Smooth muscle cell (in vitro differentiated cells): ENCODE data around the gene MBOAT2. TPM values are rescaled to one million over a fixed set of nuclear protein-coding genes. Genes with fewer than 3 reads are reported as not detected.

ENCODE experiments used
- DNase-seq: peaks from one replicate; lab custom pipeline; 2025; ENCODE audit not compliant: unreplicated experiment; lab: John Stamatoyannopoulos, UW
- H2AFZ ChIP-seq: fragments of 200-600 bp; sonication (generic); 2 replicates; pipeline ENCODE4 v1.6.0; 2016; ENCODE audit warnings: antibody characterized with exemption, low read depth, mild to moderate bottlenecking
- H3F3A ChIP-seq: fragments of 200-600 bp; sonication (generic); 2 replicates; pipeline ENCODE4 v1.6.0; 2017; ENCODE audit warnings: antibody characterized with exemption, low read depth
- H3K27ac ChIP-seq: fragments of 200-600 bp; sonication (generic); 2 replicates; pipeline ENCODE4 v1.5.1; 2016; ENCODE audit warnings: low read depth, mild to moderate bottlenecking
- H3K27me3 ChIP-seq: fragments of 200-600 bp; sonication (generic); 2 replicates; pipeline ENCODE4 v1.6.1; 2016; ENCODE audit warnings: low read depth, mild to moderate bottlenecking
- H3K36me3 ChIP-seq: fragments of 200-600 bp; sonication (generic); 2 replicates; pipeline ENCODE4 v1.5.1; 2016; ENCODE audit warnings: low read depth
- H3K4me1 ChIP-seq: fragments of 200-600 bp; sonication (generic); 2 replicates; pipeline ENCODE4 v1.5.1; 2016; ENCODE audit warnings: low read depth
- H3K4me2 ChIP-seq: fragments of 200-600 bp; sonication (generic); 2 replicates; pipeline ENCODE4 v1.6.0; 2016; ENCODE audit warnings: mild to moderate bottlenecking
- H3K4me3 ChIP-seq: fragments of 200-600 bp; sonication (generic); 2 replicates; pipeline ENCODE4 v1.5.1; 2016; ENCODE audit warnings: mild to moderate bottlenecking
- H3K79me2 ChIP-seq: fragments of 200-600 bp; sonication (generic); 2 replicates; pipeline ENCODE4 v1.6.0; 2016; ENCODE audit warnings: low read depth, mild to moderate bottlenecking
- H3K9ac ChIP-seq: fragments of 200-600 bp; sonication (generic); 2 replicates; pipeline ENCODE4 v1.6.0; 2016; ENCODE audit warnings: low read depth
- H3K9me3 ChIP-seq: fragments of 200-600 bp; sonication (generic); replicated peaks from 2 replicates; pipeline ENCODE4 v1.5.1; 2016; ENCODE audit warnings: low read depth
- H4K20me1 ChIP-seq: fragments of 200-600 bp; sonication (generic); 2 replicates; pipeline ENCODE4 v1.6.0; 2016; ENCODE audit warnings: low read depth
- CTCF ChIP-seq: fragments of 200-600 bp; sonication (generic); IDR thresholded peaks from 2 replicates; pipeline ENCODE4 v1.5.1; 2017; ENCODE audit warnings: borderline replicate concordance, mild to moderate bottlenecking, antibody characterized with exemption; ENCODE audit not compliant: insufficient read depth, poor library complexity, severe bottlenecking
- WGBS: methylation state at CpG from one replicate; pipeline ENCODE4 v1.1.7; 2016; ENCODE audit warnings: low lambda C conversion rate; 5-methylcytosine and 5-hydroxymethylcytosine counted together
- polyA plus RNA-seq: library from polyadenylated mRNA; unstranded; fragments of >200 nt; fragmentation: Nextera tagmentation; extraction: Ambion mirVana; gene quantifications from 2 replicates; pipeline ENCODE4 v1.2.1, GENCODE V29; 2016
- total RNA-seq: library from RNA; depleted of rRNA; stranded (reverse); fragments of >200 nt; gene quantifications from 2 replicates; pipeline ENCODE4 v1.2.3, GENCODE V29; 2014

Gene MBOAT2
- total and polyA plus RNA-seq, 2 experiments from 2014 or later, result 24.1 to 32.6 TPM

GRCh38 chr2:9018109-9018508 is 14.6 kb upstream of the MBOAT2 start:
- H3K36me3 ChIP-seq, result no peaks in the 10 kb centered on the region
- WGBS, result 83% methylated on average over 3 of the region's 3 CpGs
- no peaks in the 10 kb centered on the region for H3K79me2 ChIP-seq
- no peaks in the 10 kb centered on the region for H3K4me1 ChIP-seq
- no peak overlapping the region for H3K9ac ChIP-seq
- H3K4me2 ChIP-seq, result no peak overlapping the region
- H3K27me3 ChIP-seq, result no peaks in the 10 kb centered on the region
- H2AFZ ChIP-seq, result no peak overlapping the region
- TF ChIP-seq CTCF, result no peak
- no peaks in the 10 kb centered on the region for H4K20me1 ChIP-seq
- H3K9me3 ChIP-seq, result no peaks in the 10 kb centered on the region
- H3F3A ChIP-seq, result no peaks in the 10 kb centered on the region
- no peak for DNase-seq
- H3K4me3 ChIP-seq, result no peak overlapping the region
- no peak overlapping the region for H3K27ac ChIP-seq

GRCh38 chr2:9017411-9017810 is 13.9 kb upstream of the MBOAT2 start:
- no peak for TF ChIP-seq CTCF
- Histone ChIP-seq H3K9me3 (no peaks in the 10 kb centered on the region), H3K4me3 (no peak overlapping the region), H3K4me1 (no peaks in the 10 kb centered on the region), H4K20me1 (no peaks in the 10 kb centered on the region), H3K9ac (no peak overlapping the region), H2AFZ (no peak overlapping the region), H3K4me2 (no peak overlapping the region), H3K36me3 (no peaks in the 10 kb centered on the region), H3K79me2 (no peaks in the 10 kb centered on the region), H3K27ac (no peak overlapping the region), H3F3A (no peaks in the 10 kb centered on the region), H3K27me3 (no peaks in the 10 kb centered on the region)
- WGBS, result 86% methylated on average over 6 of the region's 6 CpGs
- DNase-seq, result no peak

- 86% methylated on average over 3 of the region's 3 CpGs for WGBS
- DNase-seq, result no peak
These were observed 12.5 kb upstream of the MBOAT2 start for GRCh38 chr2:9015998-9016397.

More at GRCh38 chr2:9015998-9016397, 12.5 kb upstream of the MBOAT2 start:
- no peaks in the 10 kb centered on the region for H4K20me1 ChIP-seq
- no peak for TF ChIP-seq CTCF
- H3K4me3 ChIP-seq, result no peak overlapping the region
- H2AFZ ChIP-seq, result no peak overlapping the region
- H3K79me2 ChIP-seq, result no peaks in the 10 kb centered on the region
- no peaks in the 10 kb centered on the region for H3K27me3 ChIP-seq
- H3K36me3 ChIP-seq, result no peaks in the 10 kb centered on the region
- no peak overlapping the region for H3K4me2 ChIP-seq
- H3K4me1 ChIP-seq, result no peaks in the 10 kb centered on the region
- H3K27ac ChIP-seq, result no peak overlapping the region
- no peaks in the 10 kb centered on the region for H3F3A ChIP-seq
- no peaks in the 10 kb centered on the region for H3K9me3 ChIP-seq
- no peak overlapping the region for H3K9ac ChIP-seq
